ENCODE data around the gene PDCD1LG2.

DNA sequence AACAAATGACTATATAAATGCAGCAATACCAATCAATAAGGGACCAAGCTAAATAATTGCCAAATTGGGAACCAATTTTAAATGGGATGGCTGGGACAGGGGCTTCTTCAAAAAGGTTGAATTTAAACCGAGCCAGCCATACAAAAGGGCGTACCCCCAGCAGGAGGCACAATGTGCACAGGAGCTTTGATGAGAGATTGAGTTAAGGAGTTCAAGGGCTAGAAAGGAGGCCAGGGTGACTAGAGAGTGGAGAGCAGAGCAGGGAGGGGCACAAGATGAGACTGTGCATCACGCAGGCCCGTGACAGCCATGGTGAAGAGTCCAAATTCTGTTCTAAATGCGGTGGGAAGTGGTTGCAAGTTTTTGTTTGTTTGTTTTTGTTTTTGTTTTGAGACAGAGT is 23.3 kb upstream of the PDCD1LG2 start:
- no peak for TF ChIP-seq POLR2AphosphoS5 (IDR thresholded peaks at IDR 0.05)
- TF ChIP-seq, protein P1, sequence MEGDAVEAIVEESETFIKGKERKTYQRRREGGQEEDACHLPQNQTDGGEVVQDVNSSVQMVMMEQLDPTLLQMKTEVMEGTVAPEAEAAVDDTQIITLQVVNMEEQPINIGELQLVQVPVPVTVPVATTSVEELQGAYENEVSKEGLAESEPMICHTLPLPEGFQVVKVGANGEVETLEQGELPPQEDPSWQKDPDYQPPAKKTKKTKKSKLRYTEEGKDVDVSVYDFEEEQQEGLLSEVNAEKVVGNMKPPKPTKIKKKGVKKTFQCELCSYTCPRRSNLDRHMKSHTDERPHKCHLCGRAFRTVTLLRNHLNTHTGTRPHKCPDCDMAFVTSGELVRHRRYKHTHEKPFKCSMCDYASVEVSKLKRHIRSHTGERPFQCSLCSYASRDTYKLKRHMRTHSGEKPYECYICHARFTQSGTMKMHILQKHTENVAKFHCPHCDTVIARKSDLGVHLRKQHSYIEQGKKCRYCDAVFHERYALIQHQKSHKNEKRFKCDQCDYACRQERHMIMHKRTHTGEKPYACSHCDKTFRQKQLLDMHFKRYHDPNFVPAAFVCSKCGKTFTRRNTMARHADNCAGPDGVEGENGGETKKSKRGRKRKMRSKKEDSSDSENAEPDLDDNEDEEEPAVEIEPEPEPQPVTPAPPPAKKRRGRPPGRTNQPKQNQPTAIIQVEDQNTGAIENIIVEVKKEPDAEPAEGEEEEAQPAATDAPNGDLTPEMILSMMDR (IDR thresholded peaks at IDR 0.05) = no peak
- no peak for TF ChIP-seq EP300 (IDR thresholded peaks at IDR 0.05)
- TF ChIP-seq POLR2A (IDR thresholded peaks at IDR 0.05) = no peak
